ENCODE measurements around the gene ACSS1. TPM values are rescaled to one million over a fixed set of nuclear protein-coding genes. Genes with fewer than 3 reads are reported as not detected.

The ACSS1 gene
- polyA plus RNA-seq, 2 of the 4 experiments (the other 2 are of a cell fraction): 7.2 to 7.6 TPM

DNA sequence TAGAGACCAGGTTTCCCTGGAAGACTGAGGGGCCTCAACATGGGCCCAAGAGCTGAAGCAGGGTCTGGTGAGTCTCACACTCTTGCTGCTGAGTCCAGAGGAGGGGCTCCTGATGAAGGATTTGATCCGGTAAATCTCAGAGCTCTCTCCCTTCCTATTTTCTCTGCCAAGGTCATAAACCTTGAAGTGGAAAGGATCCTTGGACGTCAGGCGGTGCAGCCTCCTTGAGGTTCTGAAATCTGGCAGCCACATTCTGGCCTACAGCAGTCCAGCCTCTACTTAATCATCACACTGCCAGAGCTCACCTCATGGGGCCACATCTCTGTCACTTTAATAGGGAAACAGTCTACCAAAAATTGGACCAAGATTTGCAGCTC, 24.0 kb downstream of the ACSS1 start:
- no peak overlapping the region for H3K4me3 ChIP-seq
- no peaks in the 10 kb centered on the region for H3K4me1 ChIP-seq
- FAIRE-seq (no peak), DNase-seq (ENCODE audit: low read depth in 1 of 2, low spot score in 1 of 2) (no peak), ATAC-seq (no peak)
- ChIA-PET CTCF (interaction anchor here (0.6 to 2.8 kb wide), 9 partner anchors 10 to 255 kb away, joined by 3 to 11 read pairs (median 5); no protein-coding TSS in a partner anchor), POLR2A (no interaction called here)
- TF ChIP-seq ZNF302 (CRISPR knock-in tag; IDR thresholded peaks at IDR 0.05): no peak
- no peak for TF ChIP-seq KDM5A (IDR thresholded peaks at IDR 0.05)
- no peak for TF ChIP-seq CBX2 (IDR thresholded peaks at IDR 0.05; ENCODE audit: borderline replicate concordance, low read depth)
- no peak for TF ChIP-seq CHD2 (IDR thresholded peaks at IDR 0.05; ENCODE audit: low read length, partially characterized antibody)
- TF ChIP-seq, protein P1, sequence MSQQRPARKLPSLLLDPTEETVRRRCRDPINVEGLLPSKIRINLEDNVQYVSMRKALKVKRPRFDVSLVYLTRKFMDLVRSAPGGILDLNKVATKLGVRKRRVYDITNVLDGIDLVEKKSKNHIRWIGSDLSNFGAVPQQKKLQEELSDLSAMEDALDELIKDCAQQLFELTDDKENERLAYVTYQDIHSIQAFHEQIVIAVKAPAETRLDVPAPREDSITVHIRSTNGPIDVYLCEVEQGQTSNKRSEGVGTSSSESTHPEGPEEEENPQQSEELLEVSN (IDR thresholded peaks at IDR 0.05; ENCODE audit: borderline replicate concordance, low read depth): no peak
- H3K4me2 ChIP-seq: no peak overlapping the region
- H3K27ac ChIP-seq: no peak overlapping the region
- H3K9me3 ChIP-seq: no peaks in the 10 kb centered on the region
- 76% methylated on average over 3 of the region's 3 CpGs for WGBS (ENCODE audit: missing lambda C conversion rate)

GRCh38 chr20:25033265-25033923, 24.5 kb downstream of the ACSS1 start:
- no peak overlapping the region for H3K4me2 ChIP-seq
- ATAC-seq (no peak), DNase-seq (ENCODE audit: low read depth in 1 of 2, low spot score in 1 of 2) (no peak), FAIRE-seq (no peak)
- H3K27ac ChIP-seq: no peak overlapping the region
- 80% methylated on average over 6 of the region's 6 CpGs for WGBS (ENCODE audit: missing lambda C conversion rate)
- ChIA-PET POLR2A (interaction anchor here (0.6 kb wide), 1 partner anchor 545 kb away, joined by 5 read pairs; no protein-coding TSS in a partner anchor), CTCF (interaction anchor here (0.7 to 2.8 kb wide), 8 partner anchors 10 to 383 kb away, joined by 3 to 11 read pairs (median 5); no protein-coding TSS in a partner anchor)
- H3K4me1 ChIP-seq: no peaks in the 10 kb centered on the region
- no peak overlapping the region for H3K4me3 ChIP-seq
- H3K9me3 ChIP-seq: no peaks in the 10 kb centered on the region
- no peak for TF ChIP-seq EP300 (IDR thresholded peaks at IDR 0.05)
- TF ChIP-seq NPAS2 (CRISPR knock-in tag; IDR thresholded peaks at IDR 0.05; ENCODE audit: borderline replicate concordance): no peak
- no peak for TF ChIP-seq FOSL2 (IDR thresholded peaks at IDR 0.05)
- TF ChIP-seq FOSL2 (CRISPR knock-in tag; IDR thresholded peaks at IDR 0.05): no peak
- no peak for TF ChIP-seq FOXS1 (CRISPR knock-in tag; IDR thresholded peaks at IDR 0.05)
- TF ChIP-seq, protein P1 (IDR thresholded peaks at IDR 0.05; ENCODE audit: borderline replicate concordance, low read depth): no peak
- TF ChIP-seq MAZ (IDR thresholded peaks at IDR 0.05; ENCODE audit: borderline replicate concordance, low read depth, low read length): no peak

- no peak overlapping the region for H3K4me3 ChIP-seq
- ChIA-PET CTCF (interaction anchor here (0.7 to 2.8 kb wide), 8 partner anchors 9 to 384 kb away, joined by 3 to 11 read pairs (median 4); no protein-coding TSS in a partner anchor), POLR2A (interaction anchor here (0.6 kb wide), 1 partner anchor 546 kb away, joined by 5 read pairs; no protein-coding TSS in a partner anchor)
- TF ChIP-seq NR3C1 (IDR thresholded peaks at IDR 0.05): no peak
- no peak for TF ChIP-seq CEBPB (IDR thresholded peaks at IDR 0.05)
- TF ChIP-seq, protein P1 (IDR thresholded peaks at IDR 0.05; ENCODE audit: borderline replicate concordance, low read depth): no peak
- no peak for TF ChIP-seq RCOR1 (IDR thresholded peaks at IDR 0.05; ENCODE audit: low read depth, low read length)
- TF ChIP-seq CTCF (IDR thresholded peaks at IDR 0.05): no peak
- TF ChIP-seq RARB (CRISPR knock-in tag; IDR thresholded peaks at IDR 0.05): no peak
- no peak for TF ChIP-seq ZSCAN20 (CRISPR knock-in tag; IDR thresholded peaks at IDR 0.05)
- no peak for TF ChIP-seq ZFP36 (IDR thresholded peaks at IDR 0.05; ENCODE audit: borderline replicate concordance, partially characterized antibody)
- TF ChIP-seq HEYL (CRISPR knock-in tag; IDR thresholded peaks at IDR 0.05): no peak
- no peak for TF ChIP-seq CBX8 (IDR thresholded peaks at IDR 0.05)
- TF ChIP-seq FOSB (CRISPR knock-in tag; IDR thresholded peaks at IDR 0.05): no peak
- no peak for TF ChIP-seq PHF8 (IDR thresholded peaks at IDR 0.05; ENCODE audit: borderline replicate concordance, low read depth)
- TF ChIP-seq HOXA7 (CRISPR knock-in tag; IDR thresholded peaks at IDR 0.05): no peak
- no peaks in the 10 kb centered on the region for H3K9me3 ChIP-seq
- FAIRE-seq: no peak
- ATAC-seq: peak in 1 of 2 experiments; percentile 43; a peak in 2 of 6 replicates
- H3K4me1 ChIP-seq: no peaks in the 10 kb centered on the region
- no peak overlapping the region for H3K27ac ChIP-seq
- 93% methylated on average over 29 of the region's 29 CpGs for WGBS (ENCODE audit: missing lambda C conversion rate)
- no peak overlapping the region for H3K4me2 ChIP-seq
- DNase-seq (ENCODE audit: low read depth in 1 of 2, low spot score in 1 of 2): no peak
Measured at GRCh38 chr20:25032478-25033264, 25.3 kb downstream of the ACSS1 start.

Measured in A549 (cell line).